Activated CD4-positive, alpha-beta T cell treated with anti-CD3 and anti-CD28 coated beads, Interleukin-2, amount 10 ng/mL, durations not matched to agents 24 days and 14 days (primary cell): Measurements from ENCODE around the gene MCM3AP. TPM values are rescaled to one million over a fixed set of nuclear protein-coding genes. Genes with fewer than 3 reads are reported as not detected.
A peak's percentile ranks its signal among the peaks of the same experiment; 100 is the strongest.
"Not testable (repeated sequence)": the region's sequence is repeated elsewhere in the genome, so short reads cannot be mapped to it uniquely, and the experiment has no call there.

Experiments
- DNase-seq: peaks from one replicate; pipeline ENCODE4 v3.0.0; 2022
- H3K27ac Mint-ChIP-seq: one replicate; pipeline ENCODE4 v1.8.0; 2022; ENCODE audit warnings: mild to moderate bottlenecking, mixed read lengths
- H3K27me3 Mint-ChIP-seq: one replicate; pipeline ENCODE4 v1.8.0; 2022; ENCODE audit warnings: mixed read lengths
- H3K36me3 Mint-ChIP-seq: one replicate; pipeline ENCODE4 v1.8.0; 2022; ENCODE audit warnings: low read depth, mild to moderate bottlenecking, mixed read lengths
- H3K4me1 Mint-ChIP-seq: one replicate; pipeline ENCODE4 v1.8.0; 2021; ENCODE audit warnings: mixed read lengths
- H3K4me3 Mint-ChIP-seq: one replicate; pipeline ENCODE4 v1.8.0; 2022; ENCODE audit warnings: mild to moderate bottlenecking, moderate library complexity, mixed read lengths
- H3K9me3 Mint-ChIP-seq: one replicate; pipeline ENCODE4 v1.8.0; 2021; ENCODE audit warnings: mixed read lengths
- intact Hi-C: fragments of 100-400 bp; cut with micrococcal nuclease; formaldehyde crosslinking; loops from one replicate; pipeline ENCODE4 v1.15.1; 2023
- total RNA-seq: library from RNA; stranded (reverse); gene quantifications from 2 replicates; pipeline ENCODE4 v1.2.3, GENCODE V29; 2022

Gene MCM3AP
- total RNA-seq, 1 donor from 2014 or later: 138 TPM

DNA sequence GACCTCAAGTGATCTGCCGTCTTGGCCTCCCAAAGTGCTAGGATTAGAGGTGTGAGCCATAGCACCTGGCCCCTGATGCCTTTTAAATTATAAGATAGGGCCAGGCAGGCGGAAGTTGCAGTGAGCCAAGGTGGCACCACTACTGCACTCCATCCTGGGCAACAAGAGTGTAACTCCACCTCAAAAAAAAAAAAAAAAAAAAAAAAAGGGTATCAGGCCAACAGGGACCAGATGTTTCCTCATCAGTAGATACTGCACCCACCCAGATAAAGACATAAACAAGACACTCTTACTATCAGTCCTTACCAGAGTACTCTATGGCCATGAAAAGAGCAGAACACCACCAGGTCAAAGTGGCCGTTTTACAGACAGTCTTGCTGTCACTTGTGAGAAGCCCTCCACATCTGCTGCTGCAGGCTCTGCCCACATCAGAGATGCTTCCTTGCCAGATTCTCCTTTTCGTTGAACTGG lies 35.0 kb upstream of the MCM3AP start:
- no peak for DNase-seq
- H3K27ac Mint-ChIP-seq: peak overlapping the region; percentile 60

DNA sequence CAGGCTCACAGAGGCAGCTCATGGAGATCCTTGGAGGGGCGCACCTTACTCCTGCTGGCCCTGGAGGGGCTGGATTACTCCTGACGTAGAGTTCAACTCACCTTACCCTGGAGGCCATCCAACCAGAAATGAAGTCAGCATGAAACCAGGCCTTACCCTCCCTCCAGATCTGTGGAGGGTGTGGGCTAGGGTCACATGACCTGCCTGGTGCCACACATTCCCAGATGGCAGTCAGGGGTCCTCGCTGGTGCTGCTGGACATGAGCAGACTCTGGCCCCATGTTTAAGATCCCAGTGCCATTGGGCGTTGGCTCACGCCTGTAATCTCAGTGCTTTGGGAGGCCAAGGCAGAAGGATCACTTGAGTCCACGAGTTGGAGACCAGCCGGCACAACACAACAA lies 33.8 kb upstream of the MCM3AP start:
- no peaks in the 10 kb centered on the region for H3K9me3 Mint-ChIP-seq
- intact Hi-C loops: no loop called here
- DNase-seq: no peak
- H3K36me3 Mint-ChIP-seq: peaks cover 27% of the 10 kb centered on the region
- no peak overlapping the region for H3K4me3 Mint-ChIP-seq
- H3K27ac Mint-ChIP-seq: no peak overlapping the region
- H3K27me3 Mint-ChIP-seq: no peaks in the 10 kb centered on the region
- peaks cover 19% of the 10 kb centered on the region for H3K4me1 Mint-ChIP-seq

More for the DNA sequence above, 35.0 kb upstream of the MCM3AP start:
- Mint-ChIP-seq H3K36me3 (peaks cover 22% of the 10 kb centered on the region), H3K27me3 (no peaks in the 10 kb centered on the region), H3K4me1 (peaks cover 20% of the 10 kb centered on the region), H3K9me3 (no peaks in the 10 kb centered on the region), H3K4me3 (peak overlapping the region; percentile 63)
- intact Hi-C loops: loop anchor here (5.0 kb wide), 3 partner anchors 47 to 503 kb away; no protein-coding TSS in a partner anchor

DNA sequence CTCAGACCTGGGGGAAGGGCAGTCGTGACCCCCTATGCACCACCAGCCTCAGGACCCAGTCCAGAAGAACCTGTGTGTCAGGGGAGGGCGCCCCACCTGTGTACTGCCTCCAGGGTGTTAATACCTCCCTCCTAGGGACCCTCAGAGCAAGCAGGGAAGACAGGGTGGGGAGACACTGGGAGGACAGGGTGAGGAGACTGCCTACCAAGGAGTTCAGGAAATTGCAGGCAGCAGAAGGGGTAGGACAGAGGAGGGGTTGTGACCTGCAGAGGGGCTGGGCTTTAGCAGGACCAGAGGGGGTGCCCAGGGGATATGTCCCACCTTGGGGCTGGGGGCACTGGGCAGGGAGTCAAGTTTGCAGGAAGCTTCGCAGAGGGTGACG lies 33.0 kb upstream of the MCM3AP start:
- H3K27me3 Mint-ChIP-seq: no peaks in the 10 kb centered on the region
- intact Hi-C loops: no loop called here
- DNase-seq: no peak
- H3K27ac Mint-ChIP-seq: no peak overlapping the region
- H3K4me3 Mint-ChIP-seq: no peak overlapping the region
- no peaks in the 10 kb centered on the region for H3K9me3 Mint-ChIP-seq
- peaks cover 19% of the 10 kb centered on the region for H3K4me1 Mint-ChIP-seq
- peaks cover 27% of the 10 kb centered on the region for H3K36me3 Mint-ChIP-seq

DNA sequence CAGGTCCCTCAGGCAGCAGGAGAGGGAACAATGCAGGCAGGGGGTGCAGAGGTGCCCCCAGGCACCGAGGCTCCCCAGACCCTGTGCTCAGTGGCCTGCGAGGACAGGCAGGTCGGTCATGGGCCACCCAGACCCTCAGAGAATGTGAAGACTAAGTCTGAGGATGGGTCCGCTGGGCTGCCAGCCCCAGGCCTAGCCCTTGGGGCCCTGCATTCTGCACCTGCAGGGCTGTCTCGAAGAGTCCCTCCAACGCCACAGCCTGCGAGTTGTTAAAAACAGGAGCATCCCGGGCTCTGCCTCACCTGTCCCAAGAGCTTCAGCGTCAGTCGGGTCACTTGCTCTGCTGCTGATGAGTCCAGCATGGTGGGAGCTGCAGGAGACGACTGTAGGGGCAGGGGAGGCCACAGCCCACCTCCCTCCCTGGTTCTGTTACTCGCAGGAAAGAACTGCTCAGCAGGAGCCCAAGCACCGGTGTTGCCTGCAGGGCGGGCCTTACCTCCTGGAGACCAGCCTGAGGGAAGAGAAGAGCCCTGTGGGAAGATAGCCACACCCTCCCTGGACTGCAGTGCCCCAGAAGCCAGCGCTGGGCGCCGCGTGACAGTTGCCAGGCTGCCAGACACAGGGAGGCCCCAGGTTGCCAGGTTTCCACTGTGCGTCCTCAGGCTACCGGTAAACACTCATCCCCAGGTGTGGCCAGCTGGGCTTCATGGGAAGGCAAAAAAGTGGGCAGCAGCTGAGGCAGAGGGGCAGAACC lies 32.5 kb upstream of the MCM3AP start:
- no peak overlapping the region for H3K27ac Mint-ChIP-seq
- H3K4me1 Mint-ChIP-seq: peaks cover 19% of the 10 kb centered on the region
- no peaks in the 10 kb centered on the region for H3K27me3 Mint-ChIP-seq
- no peak for DNase-seq
- no peak overlapping the region for H3K4me3 Mint-ChIP-seq
- intact Hi-C loops: no loop called here
- H3K9me3 Mint-ChIP-seq: peaks cover under 1% of the 10 kb centered on the region
- H3K36me3 Mint-ChIP-seq: peaks cover 28% of the 10 kb centered on the region

- Mint-ChIP-seq H3K4me3 (no peak overlapping the region), H3K4me1 (peaks cover 14% of the 10 kb centered on the region), H3K36me3 (peaks cover 33% of the 10 kb centered on the region), H3K27ac (no peak overlapping the region), H3K27me3 (no peaks in the 10 kb centered on the region), H3K9me3 (peaks cover 3% of the 10 kb centered on the region)
- intact Hi-C loops: no loop called here
- DNase-seq: no peak
These were observed 31.4 kb upstream of the MCM3AP start for GRCh38 chr21:46316708-46317324.

DNA sequence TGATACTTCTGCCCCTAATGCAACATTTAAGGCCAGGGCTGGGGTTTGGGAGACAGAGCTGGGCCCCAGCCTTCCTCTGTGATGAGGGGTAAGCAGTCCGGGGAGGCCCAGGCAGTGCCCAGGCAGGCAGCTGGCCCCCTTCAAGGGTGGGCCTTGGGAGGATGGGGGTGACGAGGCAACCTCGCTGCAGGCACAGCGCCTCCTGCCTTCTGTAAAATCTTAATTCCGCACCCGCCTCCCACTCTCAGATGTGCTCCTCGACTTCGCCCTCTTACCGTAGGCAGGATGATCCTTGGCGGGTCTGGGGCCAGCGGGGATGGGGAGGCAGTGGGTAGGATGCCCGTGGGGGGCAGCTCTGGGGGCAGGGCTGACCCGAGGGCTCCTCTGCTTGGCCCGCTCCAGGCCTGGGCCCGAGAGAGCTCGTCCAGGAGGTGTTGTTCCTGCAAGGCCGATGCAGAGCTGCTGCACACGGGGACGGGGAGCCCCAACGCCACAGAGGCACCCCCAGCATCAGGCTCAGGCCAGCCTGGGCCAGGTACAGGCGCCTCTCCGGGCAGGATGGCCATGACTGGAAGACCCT lies 29.1 kb upstream of the MCM3AP start:
- no peaks in the 10 kb centered on the region for H3K27me3 Mint-ChIP-seq
- no peak overlapping the region for H3K27ac Mint-ChIP-seq
- no peaks in the 10 kb centered on the region for H3K4me1 Mint-ChIP-seq
- intact Hi-C loops: no loop called here
- H3K36me3 Mint-ChIP-seq: peaks cover 30% of the 10 kb centered on the region
- no peak overlapping the region for H3K4me3 Mint-ChIP-seq
- H3K9me3 Mint-ChIP-seq: peaks cover 3% of the 10 kb centered on the region
- no peak for DNase-seq

DNA sequence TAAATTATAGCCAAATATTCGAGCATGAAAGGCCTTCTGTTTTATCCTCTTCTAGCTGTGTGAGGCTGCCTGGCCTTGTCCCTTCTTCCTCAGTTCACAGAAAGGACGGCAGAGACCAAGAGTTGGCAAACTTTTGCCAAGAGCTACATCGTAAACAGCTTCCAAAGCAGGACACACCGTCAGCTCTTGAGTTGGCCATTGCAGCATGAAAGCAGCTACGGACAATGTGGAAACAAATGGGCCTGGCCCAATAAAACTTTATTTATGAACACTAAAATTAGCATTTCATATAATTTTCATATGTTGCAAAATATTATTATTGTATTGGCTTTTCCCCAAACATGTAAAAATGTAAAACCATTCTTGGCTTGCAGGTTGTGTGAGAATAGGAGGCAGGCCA lies 27.5 kb upstream of the MCM3AP start:
- peaks cover 34% of the 10 kb centered on the region for H3K36me3 Mint-ChIP-seq
- DNase-seq: no peak
- H3K4me3 Mint-ChIP-seq: no peak overlapping the region
- H3K27me3 Mint-ChIP-seq: no peaks in the 10 kb centered on the region
- H3K4me1 Mint-ChIP-seq: no peaks in the 10 kb centered on the region
- peaks cover 3% of the 10 kb centered on the region for H3K9me3 Mint-ChIP-seq
- no peak overlapping the region for H3K27ac Mint-ChIP-seq
- intact Hi-C loops: no loop called here

- H3K9me3 Mint-ChIP-seq: peaks cover 3% of the 10 kb centered on the region
These were observed 26.2 kb upstream of the MCM3AP start for GRCh38 chr21:46311568-46311967.

GRCh38 chr21:46310260-46310659 lies 24.8 kb upstream of the MCM3AP start:
- H3K27me3 Mint-ChIP-seq, H3K9me3 Mint-ChIP-seq, DNase-seq, intact Hi-C loops, H3K4me1 Mint-ChIP-seq, H3K27ac Mint-ChIP-seq, H3K4me3 Mint-ChIP-seq: not testable (repeated sequence)
- H3K36me3 Mint-ChIP-seq: peaks cover 41% of the 10 kb centered on the region

More at GRCh38 chr21:46311568-46311967, 26.2 kb upstream of the MCM3AP start:
- Mint-ChIP-seq H3K4me3 (no peak overlapping the region), H3K27ac (no peak overlapping the region), H3K4me1 (no peaks in the 10 kb centered on the region), H3K27me3 (no peaks in the 10 kb centered on the region), H3K36me3 (peaks cover 40% of the 10 kb centered on the region)
- no peak for DNase-seq
- intact Hi-C loops: no loop called here

- Mint-ChIP-seq H3K27me3 (no peaks in the 10 kb centered on the region), H3K36me3 (peaks cover 43% of the 10 kb centered on the region), H3K4me1 (no peaks in the 10 kb centered on the region), H3K9me3 (peaks cover 3% of the 10 kb centered on the region), H3K4me3 (no peak overlapping the region), H3K27ac (no peak overlapping the region)
- intact Hi-C loops: no loop called here
- no peak for DNase-seq
These were observed 23.0 kb upstream of the MCM3AP start for GRCh38 chr21:46308431-46308830.

- Mint-ChIP-seq H3K27ac (no peak overlapping the region), H3K9me3 (no peaks in the 10 kb centered on the region)
These were observed 22.2 kb upstream of the MCM3AP start for GRCh38 chr21:46307625-46308024.

GRCh38 chr21:46304955-46305354 lies 19.5 kb upstream of the MCM3AP start:
- Mint-ChIP-seq H3K27me3 (no peaks in the 10 kb centered on the region), H3K4me3 (no peak overlapping the region), H3K4me1 (no peaks in the 10 kb centered on the region), H3K9me3 (no peaks in the 10 kb centered on the region), H3K27ac (no peak overlapping the region), H3K36me3 (peaks cover 39% of the 10 kb centered on the region)
- intact Hi-C loops: no loop called here
- DNase-seq: no peak

More at GRCh38 chr21:46307625-46308024, 22.2 kb upstream of the MCM3AP start:
- intact Hi-C loops: no loop called here
- Mint-ChIP-seq H3K36me3 (peaks cover 41% of the 10 kb centered on the region), H3K4me3 (no peak overlapping the region), H3K4me1 (no peaks in the 10 kb centered on the region), H3K27me3 (no peaks in the 10 kb centered on the region)
- no peak for DNase-seq

- H3K4me1 Mint-ChIP-seq: no peaks in the 10 kb centered on the region
- DNase-seq: no peak
- intact Hi-C loops: no loop called here
- no peak overlapping the region for H3K27ac Mint-ChIP-seq
- H3K4me3 Mint-ChIP-seq: no peak overlapping the region
- no peaks in the 10 kb centered on the region for H3K9me3 Mint-ChIP-seq
- no peaks in the 10 kb centered on the region for H3K27me3 Mint-ChIP-seq
- peaks cover 41% of the 10 kb centered on the region for H3K36me3 Mint-ChIP-seq
These were observed 19.0 kb upstream of the MCM3AP start for GRCh38 chr21:46304437-46304836.

DNA sequence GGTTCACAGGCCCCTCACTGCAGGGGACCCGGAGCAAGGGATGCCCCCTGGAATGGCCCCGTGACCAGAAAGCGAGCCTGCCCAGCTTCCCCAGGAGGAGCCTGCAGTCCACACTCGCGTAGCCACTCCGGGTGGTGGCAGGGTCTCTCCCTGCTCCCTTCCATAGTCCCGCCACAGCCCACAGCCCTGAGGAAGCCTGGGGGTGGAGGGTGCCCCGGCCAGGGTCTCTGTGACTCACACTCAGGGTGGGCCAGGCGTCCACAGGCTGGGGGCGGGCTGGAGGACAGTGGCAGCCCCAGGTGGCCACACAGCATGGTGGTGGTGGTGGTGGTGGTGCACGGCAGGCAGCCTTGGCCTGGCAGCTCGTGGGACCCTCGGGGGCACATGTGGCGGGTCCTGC lies 16.3 kb upstream of the MCM3AP start:
- H3K9me3 Mint-ChIP-seq: no peaks in the 10 kb centered on the region
- peaks cover 3% of the 10 kb centered on the region for H3K4me1 Mint-ChIP-seq
- peaks cover 37% of the 10 kb centered on the region for H3K36me3 Mint-ChIP-seq
- no peak overlapping the region for H3K27ac Mint-ChIP-seq
- H3K27me3 Mint-ChIP-seq: no peaks in the 10 kb centered on the region
- H3K4me3 Mint-ChIP-seq: no peak overlapping the region
- no peak for DNase-seq
- intact Hi-C loops: no loop called here
